ENCODE results near the gene SRSF4.

- TF ChIP-seq EZH2phosphoT487 (IDR thresholded peaks at IDR 0.05; ENCODE audit: borderline replicate concordance, low read length) (no peak), CTCF (conservative IDR thresholded peaks at IDR 0.05; ENCODE audit: low read depth, low read length) (no peak), EZH2 (IDR thresholded peaks at IDR 0.05; ENCODE audit: low read length, unreplicated experiment) (no peak)
Measured at GRCh38 chr1:29171089-29171488, 10.6 kb downstream of the SRSF4 start.
